Measurements from ENCODE around the gene ADAT1. TPM values are rescaled to one million over a fixed set of nuclear protein-coding genes. Genes with fewer than 3 reads are reported as not detected.

The ADAT1 gene
- total and polyA plus RNA-seq, 4 donors = 13.2 to 42.3 (median 18.5) TPM

DNA sequence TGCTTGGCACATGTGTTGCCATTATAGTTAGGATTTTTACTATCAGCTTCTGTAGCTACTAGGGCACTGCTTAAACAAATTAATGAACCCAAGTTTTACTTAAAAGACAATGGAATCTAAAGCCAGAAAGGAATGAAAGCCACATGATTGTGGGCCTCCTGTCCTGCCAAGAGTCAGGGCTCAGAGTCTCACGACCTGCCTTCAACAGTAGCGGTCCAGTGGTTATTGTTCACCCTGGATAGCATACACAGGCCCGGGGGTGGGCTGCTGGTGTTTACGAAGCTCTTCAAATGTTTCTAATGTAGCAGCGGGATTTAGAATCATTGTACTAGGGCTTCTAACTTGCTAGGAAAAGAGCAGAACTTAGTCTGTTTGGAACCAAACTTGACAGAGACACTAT is 49.1 kb downstream of the ADAT1 start:
- Histone ChIP-seq H3K27me3 (ENCODE audit: control insufficient read depth in 4 of 4, insufficient read depth in 4 of 4, low read length in 3 of 4) (no peaks in the 10 kb centered on the region), H3K9me3 (ENCODE audit: control insufficient read depth in 4 of 4, low read length in 3 of 4) (no peaks in the 10 kb centered on the region), H3K4me1 (ENCODE audit: control insufficient read depth in 4 of 4, insufficient read depth in 4 of 4, low read length in 3 of 4) (peaks cover 0 to 5% (median 1%) of the 10 kb centered on the region in 4 donors), H3K9ac (ENCODE audit: low read depth in 1 of 2, low read length in 2 of 2) (no peak overlapping the region), H3K4me3 (ENCODE audit: low read depth in 1 of 3, low read length in 3 of 3) (no peak overlapping the region), H3K27ac (ENCODE audit: low read depth in 1 of 2, low read length in 2 of 2) (no peak overlapping the region), H3K36me3 (ENCODE audit: control insufficient read depth in 4 of 4, insufficient read depth in 3 of 4, low read depth in 1 of 4, low read length in 3 of 4) (peaks cover 10 to 69% (median 62%) of the 10 kb centered on the region in 4 donors)
- WGBS = 89% methylated on average over 5 of the region's 5 CpGs
- no peak for DNase-seq (ENCODE audit: low spot score)
- TF ChIP-seq FOXA1 (IDR thresholded peaks at IDR 0.05) = no peak
- TF ChIP-seq EGR1 (IDR thresholded peaks at IDR 0.05; ENCODE audit: low read depth in 2 of 2) = no peak
- TF ChIP-seq, protein P1, sequence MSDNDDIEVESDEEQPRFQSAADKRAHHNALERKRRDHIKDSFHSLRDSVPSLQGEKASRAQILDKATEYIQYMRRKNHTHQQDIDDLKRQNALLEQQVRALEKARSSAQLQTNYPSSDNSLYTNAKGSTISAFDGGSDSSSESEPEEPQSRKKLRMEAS (IDR thresholded peaks at IDR 0.05) = no peak
- TF ChIP-seq, protein P2, sequence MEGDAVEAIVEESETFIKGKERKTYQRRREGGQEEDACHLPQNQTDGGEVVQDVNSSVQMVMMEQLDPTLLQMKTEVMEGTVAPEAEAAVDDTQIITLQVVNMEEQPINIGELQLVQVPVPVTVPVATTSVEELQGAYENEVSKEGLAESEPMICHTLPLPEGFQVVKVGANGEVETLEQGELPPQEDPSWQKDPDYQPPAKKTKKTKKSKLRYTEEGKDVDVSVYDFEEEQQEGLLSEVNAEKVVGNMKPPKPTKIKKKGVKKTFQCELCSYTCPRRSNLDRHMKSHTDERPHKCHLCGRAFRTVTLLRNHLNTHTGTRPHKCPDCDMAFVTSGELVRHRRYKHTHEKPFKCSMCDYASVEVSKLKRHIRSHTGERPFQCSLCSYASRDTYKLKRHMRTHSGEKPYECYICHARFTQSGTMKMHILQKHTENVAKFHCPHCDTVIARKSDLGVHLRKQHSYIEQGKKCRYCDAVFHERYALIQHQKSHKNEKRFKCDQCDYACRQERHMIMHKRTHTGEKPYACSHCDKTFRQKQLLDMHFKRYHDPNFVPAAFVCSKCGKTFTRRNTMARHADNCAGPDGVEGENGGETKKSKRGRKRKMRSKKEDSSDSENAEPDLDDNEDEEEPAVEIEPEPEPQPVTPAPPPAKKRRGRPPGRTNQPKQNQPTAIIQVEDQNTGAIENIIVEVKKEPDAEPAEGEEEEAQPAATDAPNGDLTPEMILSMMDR (IDR thresholded peaks at IDR 0.05; ENCODE audit: low read depth, low read length, missing input control) = no peak
- TF ChIP-seq SP1 (IDR thresholded peaks at IDR 0.05) = no peak
- TF ChIP-seq, protein P3, sequence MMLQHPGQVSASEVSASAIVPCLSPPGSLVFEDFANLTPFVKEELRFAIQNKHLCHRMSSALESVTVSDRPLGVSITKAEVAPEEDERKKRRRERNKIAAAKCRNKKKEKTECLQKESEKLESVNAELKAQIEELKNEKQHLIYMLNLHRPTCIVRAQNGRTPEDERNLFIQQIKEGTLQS (IDR thresholded peaks at IDR 0.05) = no peak
- no peak for TF ChIP-seq JUND (IDR thresholded peaks at IDR 0.05)
- TF ChIP-seq NR2F2 (IDR thresholded peaks at IDR 0.05) = no peak
- TF ChIP-seq RAD21 (IDR thresholded peaks at IDR 0.05) = no peak
- no peak for TF ChIP-seq ZBTB33 (IDR thresholded peaks at IDR 0.05)
- no peak for TF ChIP-seq FOXA2 (IDR thresholded peaks at IDR 0.05)
- no peak for TF ChIP-seq TAF1 (conservative IDR thresholded peaks at IDR 0.05)
- TF ChIP-seq YY1 (IDR thresholded peaks at IDR 0.05) = no peak
- no peak for TF ChIP-seq HNF4G (IDR thresholded peaks at IDR 0.05)
- TF ChIP-seq GABPA (IDR thresholded peaks at IDR 0.05 in 1 of 2, conservative IDR thresholded peaks at IDR 0.05 in 1 of 2) = no peak
- TF ChIP-seq RXRA (IDR thresholded peaks at IDR 0.05) = no peak

- Histone ChIP-seq H3K4me1 (ENCODE audit: control insufficient read depth in 4 of 4, insufficient read depth in 4 of 4, low read length in 3 of 4) (peaks cover 0 to 7% (median 2%) of the 10 kb centered on the region in 4 donors), H3K27me3 (ENCODE audit: control insufficient read depth in 4 of 4, insufficient read depth in 4 of 4, low read length in 3 of 4) (no peaks in the 10 kb centered on the region), H3K9ac (ENCODE audit: low read depth in 1 of 2, low read length in 2 of 2) (no peak overlapping the region), H3K4me3 (ENCODE audit: low read depth in 1 of 3, low read length in 3 of 3) (no peak overlapping the region), H3K27ac (ENCODE audit: low read depth in 1 of 2, low read length in 2 of 2) (no peak overlapping the region), H3K9me3 (ENCODE audit: control insufficient read depth in 4 of 4, low read length in 3 of 4) (no peaks in the 10 kb centered on the region), H3K36me3 (ENCODE audit: control insufficient read depth in 4 of 4, insufficient read depth in 3 of 4, low read depth in 1 of 4, low read length in 3 of 4) (peaks cover 12 to 68% (median 62%) of the 10 kb centered on the region in 4 donors)
- DNase-seq (ENCODE audit: low spot score) = peak; percentile 43
- 87% methylated on average over 3 of the region's 3 CpGs for WGBS
- TF ChIP-seq HNF4A (conservative IDR thresholded peaks at IDR 0.05) (no peak), FOXA1 (IDR thresholded peaks at IDR 0.05) (no peak), SP1 (IDR thresholded peaks at IDR 0.05) (no peak), RAD21 (IDR thresholded peaks at IDR 0.05) (no peak), RXRA (IDR thresholded peaks at IDR 0.05) (no peak), HNF4G (IDR thresholded peaks at IDR 0.05) (no peak)
Observed at GRCh38 chr16:75572864-75573542, 50.1 kb downstream of the ADAT1 start.

Measured in liver (tissue), 9 donors.